Sciatic nerve (tissue), 2 donors: ENCODE data around the gene TDRD9. TPM values are rescaled to one million over a fixed set of nuclear protein-coding genes. Genes with fewer than 3 reads are reported as not detected.

Source experiments
- ATAC-seq: fragments of 200-7000 bp; cut with Tn5 transposase; one replicate; pipeline ENCODE4 v1.9.1; 2020; ENCODE audit warnings: mild to moderate bottlenecking, moderate library complexity
- DNase-seq: peaks from one replicate; pipeline ENCODE4 v3.0.0-alpha.2; 2020; ENCODE audit warnings: low spot score
- intact Hi-C: fragments of 100-400 bp; cut with DNase I; formaldehyde crosslinking; loops from one replicate; pipeline ENCODE4 v1.14.2; 2022
- total RNA-seq: library from RNA; stranded (reverse); fragmentation: NEBNext Ultra II Directional; extraction: Animal tissue kit (Norgen Biotek cat#: 25700); gene quantifications from one replicate; pipeline ENCODE4 v1.2.1, GENCODE V29; 2021
- donor health status: DM: no; HTN: no; CAD: no.
- donor health status: DM: no; HTN: no; CAD: no.

TDRD9 gene
- total RNA-seq, 1 donor from 2014 or later: 8.2 TPM

DNA sequence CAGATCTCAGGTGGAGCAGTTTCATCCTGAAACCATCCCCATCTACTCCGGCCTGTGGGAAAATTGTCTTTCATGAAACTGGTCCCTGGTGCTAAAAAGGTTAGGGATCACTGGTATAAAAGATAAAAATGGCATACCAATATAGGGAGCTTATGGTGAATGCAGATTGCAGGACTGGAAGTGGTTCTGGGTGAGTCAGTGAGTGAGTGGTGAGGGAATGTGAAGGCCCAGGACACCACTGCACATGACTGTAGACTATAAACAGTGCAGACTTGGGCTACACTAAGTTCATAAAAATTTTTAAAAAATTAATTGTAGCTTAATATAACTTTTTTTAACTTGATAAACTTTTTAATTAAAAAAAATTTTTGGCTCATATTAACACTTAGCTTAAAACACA, 81.0 kb downstream of the TDRD9 start:
- DNase-seq (no peak), ATAC-seq (no peak)
- intact Hi-C loops: no loop called here

DNA sequence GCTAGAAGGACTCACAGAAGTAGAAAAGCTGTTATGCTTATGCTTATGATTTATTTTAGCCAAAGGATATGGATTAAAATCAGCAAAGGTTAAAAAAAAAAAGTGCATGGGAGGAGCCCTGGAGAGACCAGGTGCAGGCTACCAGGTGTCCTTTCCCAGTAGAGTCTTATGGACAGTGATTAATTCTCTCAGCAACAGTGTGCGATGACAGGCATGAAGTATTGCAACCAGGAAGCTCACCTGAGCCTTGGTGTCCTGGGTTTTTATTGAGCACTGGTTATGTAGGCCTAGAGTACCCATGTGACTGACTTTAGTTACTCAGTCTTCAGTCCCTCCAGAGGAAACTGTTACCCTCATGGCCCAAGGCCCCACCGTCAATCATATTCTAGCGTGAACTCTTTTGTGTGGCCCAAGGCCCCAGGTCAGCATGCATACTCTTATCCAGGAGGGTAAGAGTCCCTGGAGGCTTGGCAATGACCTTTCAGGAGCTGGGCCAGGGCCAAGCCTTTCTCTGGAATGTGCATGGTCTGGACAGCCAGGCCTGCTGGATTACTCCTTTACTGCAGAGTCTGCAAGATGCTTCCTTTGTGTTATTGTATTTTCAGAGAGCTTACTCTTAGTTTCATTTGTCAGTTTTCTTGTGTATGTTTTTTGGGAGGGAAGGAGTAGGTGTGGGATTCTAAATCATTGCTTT, 83.7 kb downstream of the TDRD9 start:
- DNase-seq: no peak
- intact Hi-C loops: no loop called here
- peak; percentile 61 for ATAC-seq

DNA sequence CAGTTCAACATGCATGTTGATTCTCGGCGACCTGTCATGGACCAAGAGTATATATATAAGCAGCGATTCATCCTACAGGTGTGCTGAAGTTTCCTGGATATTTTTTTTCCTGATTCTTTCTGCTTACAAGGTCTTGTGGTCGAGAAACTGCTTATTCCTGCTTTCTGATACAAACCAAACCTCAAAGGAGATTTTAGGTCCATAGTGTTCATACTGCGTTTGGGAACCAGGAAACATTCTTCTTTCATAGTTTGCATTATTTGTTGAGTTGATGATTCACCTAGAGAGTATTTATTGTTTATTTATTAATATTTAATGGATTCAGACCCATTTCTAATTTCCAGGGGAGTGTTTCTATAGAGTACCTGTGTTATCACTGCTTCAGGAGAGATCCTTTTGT, 86.5 kb downstream of the TDRD9 start:
- intact Hi-C loops: no loop called here
- ATAC-seq (no peak), DNase-seq (no peak)

DNA sequence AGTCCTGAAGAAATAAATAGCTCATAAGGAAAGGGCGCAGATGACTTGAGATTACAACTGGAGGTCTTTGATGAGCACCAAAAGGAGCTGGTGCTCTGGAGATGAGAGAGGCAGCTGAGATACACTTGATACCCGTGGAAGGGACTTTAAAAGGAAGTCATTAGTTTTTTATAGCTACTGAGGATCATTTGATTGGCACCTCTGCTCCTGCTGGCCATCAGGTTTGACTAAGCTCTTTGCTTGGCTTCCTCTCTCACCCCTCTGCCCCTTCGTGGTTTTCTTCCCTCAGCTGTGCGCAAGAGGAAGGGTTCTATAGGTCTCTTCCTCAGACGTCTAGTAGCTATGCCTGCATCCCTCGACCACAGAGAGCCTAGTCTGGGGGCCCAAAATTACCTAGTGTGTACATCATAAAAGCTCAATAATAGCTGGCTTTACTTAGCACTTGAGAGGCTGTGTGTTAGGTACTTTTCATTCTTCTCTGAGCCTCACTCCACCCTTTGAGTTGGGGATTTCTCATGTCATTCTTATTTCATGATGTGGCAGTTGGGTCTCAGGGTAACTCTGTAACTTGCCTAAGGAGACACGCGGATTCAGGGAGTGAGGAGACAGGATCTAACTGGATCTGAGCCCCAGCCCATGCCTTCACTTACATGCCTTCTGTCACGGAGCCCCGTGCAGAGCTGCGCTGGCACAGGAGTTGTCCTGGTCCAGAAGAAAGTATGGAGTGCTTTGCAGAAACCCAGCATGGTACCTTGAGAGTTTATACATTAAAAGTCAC, 88.8 kb downstream of the TDRD9 start:
- DNase-seq (no peak), ATAC-seq (no peak)
- intact Hi-C loops: no loop called here

DNA sequence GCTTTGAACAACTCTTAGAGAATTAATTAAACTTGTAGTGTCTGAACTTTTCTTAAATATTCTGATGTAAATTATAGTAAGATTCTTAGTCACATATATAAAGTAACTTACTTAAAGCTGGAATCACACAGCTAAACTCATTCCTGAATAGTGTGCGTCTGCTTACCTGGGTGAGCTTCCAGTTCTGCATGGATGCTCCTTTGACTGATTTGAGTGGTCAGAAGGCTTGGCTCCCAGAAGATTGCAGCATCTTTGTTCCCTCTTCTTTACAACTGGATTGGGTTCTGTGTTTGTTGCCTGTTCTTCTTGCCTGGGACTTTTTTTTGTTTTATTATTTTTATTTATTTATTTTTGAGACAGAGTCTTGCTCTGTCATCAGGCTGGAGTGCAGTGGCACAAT, 90.8 kb downstream of the TDRD9 start:
- DNase-seq (no peak), ATAC-seq (no peak)
- intact Hi-C loops: no loop called here

DNA sequence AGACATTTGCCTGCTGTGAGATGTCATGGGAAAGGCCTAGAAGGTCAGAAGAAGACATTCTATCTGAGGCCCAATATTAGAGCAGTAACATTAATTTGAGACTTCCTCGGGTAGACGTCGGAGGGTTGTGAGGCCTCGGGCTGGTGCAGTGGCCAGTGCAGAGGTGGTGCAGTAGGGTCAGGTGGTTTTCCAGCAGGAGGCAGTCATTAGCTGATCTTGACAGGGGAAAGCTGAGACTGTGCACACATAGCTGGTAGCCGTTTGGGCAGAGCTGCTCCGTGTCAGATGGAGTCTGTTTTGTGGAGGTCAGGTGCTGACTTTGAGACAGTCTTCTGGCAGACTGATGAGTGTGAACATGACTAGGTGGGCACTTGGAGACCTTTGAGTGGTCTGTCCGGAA, 91.5 kb downstream of the TDRD9 start:
- DNase-seq (no peak), ATAC-seq (no peak)
- intact Hi-C loops: no loop called here

DNA sequence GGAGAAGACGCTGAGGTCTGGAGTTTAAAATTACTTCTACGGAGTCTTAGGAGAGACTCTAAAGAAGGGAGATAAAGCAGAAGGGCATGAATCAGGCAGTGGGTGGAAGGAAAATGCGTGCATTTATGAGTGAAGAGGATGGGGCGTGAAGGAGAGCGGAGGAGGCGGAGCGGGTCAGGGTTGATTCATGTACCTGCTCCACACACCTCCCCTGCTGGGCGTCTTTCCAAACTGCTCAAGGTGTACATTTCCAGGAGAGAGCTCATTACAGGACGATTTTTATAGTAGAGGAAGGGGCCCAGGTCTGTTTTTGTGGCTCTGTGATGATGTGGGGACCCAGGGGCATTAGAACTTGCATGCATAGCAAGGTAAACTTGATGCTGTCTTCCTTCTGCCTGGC, 92.2 kb downstream of the TDRD9 start:
- intact Hi-C loops: no loop called here
- DNase-seq (no peak), ATAC-seq (no peak)

DNA sequence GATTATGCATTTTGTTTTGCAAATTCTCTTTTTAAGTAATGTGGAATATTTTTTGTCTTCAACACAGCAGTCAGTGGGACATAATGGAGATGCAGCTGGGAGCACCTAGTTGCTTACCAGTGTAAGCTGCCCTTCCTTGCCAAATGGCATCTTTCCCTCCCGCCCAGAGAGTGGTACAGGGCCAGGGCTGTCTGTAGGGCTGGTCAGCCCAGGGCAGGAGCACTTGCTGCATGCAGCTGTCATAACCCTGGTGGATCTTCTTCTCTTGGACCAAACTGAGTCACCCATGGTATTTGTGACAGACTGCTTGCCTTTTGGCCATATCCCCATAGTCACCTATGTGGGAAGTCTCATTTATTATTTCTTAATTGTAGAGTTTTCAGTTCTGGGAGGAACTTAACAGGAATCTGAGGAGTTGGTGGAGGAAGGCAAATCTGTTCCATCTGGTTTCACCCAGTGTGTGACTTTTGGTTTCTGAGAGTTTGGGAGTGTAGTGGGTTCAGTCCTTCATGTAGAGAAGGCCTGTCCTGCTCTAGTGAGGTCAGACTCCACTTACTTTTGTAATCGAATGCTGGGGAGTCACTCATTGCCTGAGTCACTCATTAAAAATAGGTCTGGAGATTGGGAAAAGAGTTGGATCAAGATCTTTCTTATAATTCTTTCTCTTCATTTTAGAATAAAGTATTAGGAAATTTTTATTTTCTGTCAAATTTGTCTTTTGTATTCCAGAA, 95.2 kb downstream of the TDRD9 start:
- intact Hi-C loops: no loop called here
- ATAC-seq (no peak), DNase-seq (no peak)

DNA sequence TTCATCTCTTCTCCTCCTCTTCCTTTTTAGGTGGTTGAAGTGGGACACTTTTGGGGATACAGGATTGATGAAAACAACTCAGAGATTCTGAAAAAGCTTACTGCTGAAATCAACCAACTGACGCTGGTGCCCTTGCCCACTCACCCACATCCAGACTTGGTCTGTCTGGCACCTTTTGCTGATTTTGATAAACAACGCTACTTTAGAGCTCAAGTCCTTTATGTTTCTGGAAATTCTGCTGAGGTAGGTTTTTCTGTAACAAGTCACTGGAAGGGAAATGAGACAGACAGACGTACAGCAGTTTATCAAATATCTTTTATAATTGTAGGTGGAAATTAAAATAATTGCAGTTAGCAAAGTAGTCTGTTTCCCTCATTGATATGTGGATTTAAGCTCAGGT, 97.3 kb downstream of the TDRD9 start:
- DNase-seq (no peak), ATAC-seq (no peak)
- intact Hi-C loops: no loop called here

DNA sequence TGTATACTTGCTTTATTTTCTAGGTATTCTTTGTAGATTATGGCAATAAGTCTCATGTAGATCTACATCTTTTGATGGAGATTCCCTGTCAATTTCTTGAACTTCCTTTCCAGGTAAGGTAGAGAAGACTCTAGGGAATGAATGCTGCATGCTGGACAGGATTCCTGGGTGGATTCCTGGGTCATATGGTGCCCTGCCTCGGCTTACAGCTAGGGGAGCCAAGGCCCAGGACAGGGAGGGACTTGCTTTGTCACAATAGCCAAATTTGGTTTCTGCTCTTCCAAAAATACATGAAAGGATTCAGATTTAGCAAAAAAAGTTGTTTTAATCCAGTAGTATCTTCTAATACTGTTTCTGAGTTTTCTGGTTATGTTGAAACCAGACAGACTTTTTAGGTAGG, 97.8 kb downstream of the TDRD9 start:
- ATAC-seq: no peak
- DNase-seq: no peak
- intact Hi-C loops: no loop called here

DNA sequence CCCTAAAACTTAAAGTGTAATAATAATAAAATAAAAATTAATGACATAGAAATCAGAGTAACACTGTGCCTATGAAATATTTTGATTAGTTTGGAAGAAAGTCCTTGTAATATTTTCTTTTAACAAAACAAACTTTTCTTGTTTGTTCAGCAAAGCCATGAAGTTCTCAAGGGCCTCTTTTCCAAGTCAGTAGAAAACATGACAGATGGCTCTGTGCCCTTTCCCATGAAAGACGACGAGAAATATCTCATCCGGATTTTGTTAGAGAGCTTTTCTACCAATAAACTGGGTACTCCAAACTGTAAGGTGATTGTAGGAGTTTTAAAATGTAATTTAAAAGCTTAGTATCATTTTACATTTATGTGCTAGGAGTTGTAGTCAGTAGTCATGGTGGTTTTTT, 102.7 kb downstream of the TDRD9 start:
- no peak for DNase-seq
- no peak for ATAC-seq
- intact Hi-C loops: no loop called here

DNA sequence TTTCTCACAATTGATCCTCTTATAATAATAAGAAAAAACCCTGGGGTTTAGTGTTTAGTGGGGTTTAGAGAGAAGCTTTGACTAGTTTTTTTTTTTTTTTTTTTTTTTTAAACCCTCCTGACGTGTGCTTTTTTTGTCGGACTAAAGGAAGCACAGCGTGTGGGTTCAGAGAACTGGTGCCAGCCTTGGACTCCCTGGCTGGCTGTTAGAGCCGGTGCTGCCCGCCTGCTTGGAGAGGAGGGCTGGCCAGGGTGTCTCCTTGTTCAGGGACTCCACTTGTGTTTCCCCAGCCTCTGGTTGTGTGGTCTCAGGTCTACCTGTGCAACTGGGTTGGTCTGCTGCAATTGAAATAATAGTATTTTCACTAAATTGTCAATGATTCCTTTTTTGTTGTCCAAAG, 103.1 kb downstream of the TDRD9 start:
- ATAC-seq (no peak), DNase-seq (no peak)
- intact Hi-C loops: no loop called here

DNA sequence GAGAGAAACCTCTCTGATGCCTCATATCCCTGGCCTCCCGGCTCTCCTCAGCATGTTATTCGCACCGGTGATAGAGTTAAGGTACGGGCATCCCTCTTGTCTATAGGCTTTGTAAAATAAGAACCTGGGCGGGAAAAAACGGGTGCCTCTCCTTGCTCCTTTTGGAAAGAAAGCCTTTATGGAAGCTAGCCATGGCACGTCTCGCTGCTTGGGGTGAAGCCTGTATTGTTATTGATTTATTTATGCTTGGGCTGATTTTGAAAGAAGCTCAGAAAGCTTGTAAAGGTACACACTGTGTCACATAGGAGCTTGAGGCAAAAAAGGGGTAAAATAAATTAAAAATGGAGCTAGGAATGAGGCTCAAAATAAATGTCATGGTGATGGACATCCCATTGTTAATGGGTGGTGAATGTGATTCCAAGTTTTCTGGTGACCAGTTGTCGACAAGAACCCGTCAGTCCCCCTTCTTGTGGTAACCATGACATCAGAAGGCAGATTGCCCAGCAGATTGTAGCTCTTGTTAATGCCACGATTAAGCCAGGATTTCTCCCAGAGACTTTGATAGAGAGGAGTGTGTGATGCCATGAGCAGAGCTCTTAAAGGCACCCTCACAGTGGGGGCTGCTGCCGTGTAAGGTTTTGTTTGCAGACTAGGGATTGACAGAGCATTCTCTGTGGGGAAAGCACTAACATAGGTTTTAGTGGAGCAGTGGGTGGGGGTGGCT, 106.9 kb downstream of the TDRD9 start:
- no peak for ATAC-seq
- DNase-seq: no peak
- intact Hi-C loops: no loop called here

DNA sequence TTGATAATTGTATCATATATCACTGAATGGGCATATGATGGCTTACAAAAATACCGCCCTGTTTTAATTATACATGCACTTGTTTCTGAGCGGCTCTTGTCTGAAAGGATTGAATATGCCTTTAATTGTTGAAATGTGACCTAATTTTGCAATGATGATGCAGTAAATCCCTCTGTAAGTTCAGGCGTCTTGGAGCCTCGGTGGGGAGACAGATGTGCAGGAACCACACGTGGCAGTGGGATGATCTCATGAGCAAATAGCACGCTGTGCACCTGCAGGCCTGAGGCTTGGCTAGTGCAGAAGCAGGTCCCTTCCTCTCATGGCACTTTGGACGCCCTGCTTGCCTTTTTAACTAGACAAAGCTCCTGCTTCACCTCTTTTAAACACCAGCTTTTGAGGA, 108.0 kb downstream of the TDRD9 start:
- intact Hi-C loops: no loop called here
- no peak for DNase-seq
- ATAC-seq: no peak

DNA sequence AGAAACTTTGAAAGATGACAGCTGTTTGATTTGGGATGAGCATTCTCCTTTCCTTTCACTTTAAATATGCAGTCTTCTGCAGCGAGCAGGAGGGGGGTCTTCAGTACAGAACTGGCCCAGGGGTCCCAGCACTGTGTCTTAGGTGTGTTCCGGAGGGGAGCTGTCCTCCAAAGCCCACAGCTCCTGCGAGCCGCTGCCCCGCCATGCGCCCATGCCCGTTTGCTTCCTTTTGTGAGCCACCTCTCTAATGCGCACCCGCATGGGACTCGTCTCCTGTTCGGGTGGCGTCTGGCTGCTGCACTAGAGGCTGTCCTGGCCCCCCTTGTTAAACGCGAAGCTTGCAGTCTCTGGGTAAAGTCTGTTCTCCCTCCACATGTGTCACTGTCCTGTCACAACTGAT, 108.8 kb downstream of the TDRD9 start:
- ATAC-seq (no peak), DNase-seq (no peak)
- intact Hi-C loops: no loop called here

DNA sequence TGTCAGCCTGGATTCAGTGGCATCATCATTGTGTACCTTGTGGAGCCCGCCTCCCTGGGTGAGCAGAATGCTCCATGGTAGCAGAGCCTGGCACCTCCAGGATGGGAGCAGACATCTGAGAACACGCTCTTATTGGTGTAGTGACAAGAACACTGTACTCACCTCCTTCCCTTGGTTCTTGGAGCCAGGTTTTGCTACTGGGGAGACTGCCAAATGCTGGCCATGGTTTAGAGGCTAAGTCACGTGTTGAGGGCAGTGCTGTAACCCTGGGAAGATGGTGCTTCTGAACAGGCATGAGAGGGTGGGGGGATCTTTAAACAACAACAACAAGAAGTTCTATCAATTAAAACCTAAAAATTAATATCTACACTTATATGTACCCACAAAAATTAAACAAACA, 109.6 kb downstream of the TDRD9 start:
- no peak for DNase-seq
- intact Hi-C loops: no loop called here
- no peak for ATAC-seq

DNA sequence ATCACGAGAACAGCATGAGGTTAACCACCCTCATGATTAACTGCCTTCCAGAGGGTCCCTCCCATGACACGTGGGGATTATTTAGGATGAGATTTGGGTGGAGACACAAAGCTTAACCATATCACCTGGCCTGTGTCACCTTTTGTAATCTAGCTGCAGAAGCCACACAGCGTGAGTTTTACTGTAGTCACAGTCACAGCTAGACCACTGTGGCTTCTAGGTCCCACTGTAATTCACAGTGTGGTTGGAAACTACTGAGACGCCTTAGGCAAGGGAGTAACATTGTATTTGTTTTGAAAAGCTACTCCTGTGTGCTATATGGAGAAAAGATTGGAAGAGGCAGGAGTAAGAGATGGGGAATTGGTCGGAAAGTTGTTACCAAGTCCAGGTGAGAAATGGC, 111.0 kb downstream of the TDRD9 start:
- intact Hi-C loops: no loop called here
- DNase-seq (no peak), ATAC-seq (no peak)

DNA sequence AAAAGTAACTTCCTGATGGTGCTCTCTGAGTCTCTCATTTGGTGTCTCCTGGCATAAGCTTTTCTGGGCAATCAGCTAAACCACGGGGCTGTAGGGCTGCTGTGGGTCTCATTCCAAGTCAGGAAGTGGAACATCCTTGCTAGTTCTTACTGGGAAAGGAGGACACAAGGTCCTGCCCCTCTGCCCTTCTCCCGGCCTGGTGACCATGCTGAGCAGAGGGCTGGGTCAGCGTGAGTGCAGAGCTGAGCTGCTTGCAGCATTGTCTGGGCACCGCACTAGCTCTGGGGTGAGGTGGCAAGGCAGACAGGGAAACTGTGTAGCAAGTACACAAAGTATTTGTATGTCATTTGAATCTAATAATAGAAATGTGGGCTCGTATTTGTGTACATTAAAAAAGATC, 112.3 kb downstream of the TDRD9 start:
- ATAC-seq (no peak), DNase-seq (no peak)
- intact Hi-C loops: no loop called here

DNA sequence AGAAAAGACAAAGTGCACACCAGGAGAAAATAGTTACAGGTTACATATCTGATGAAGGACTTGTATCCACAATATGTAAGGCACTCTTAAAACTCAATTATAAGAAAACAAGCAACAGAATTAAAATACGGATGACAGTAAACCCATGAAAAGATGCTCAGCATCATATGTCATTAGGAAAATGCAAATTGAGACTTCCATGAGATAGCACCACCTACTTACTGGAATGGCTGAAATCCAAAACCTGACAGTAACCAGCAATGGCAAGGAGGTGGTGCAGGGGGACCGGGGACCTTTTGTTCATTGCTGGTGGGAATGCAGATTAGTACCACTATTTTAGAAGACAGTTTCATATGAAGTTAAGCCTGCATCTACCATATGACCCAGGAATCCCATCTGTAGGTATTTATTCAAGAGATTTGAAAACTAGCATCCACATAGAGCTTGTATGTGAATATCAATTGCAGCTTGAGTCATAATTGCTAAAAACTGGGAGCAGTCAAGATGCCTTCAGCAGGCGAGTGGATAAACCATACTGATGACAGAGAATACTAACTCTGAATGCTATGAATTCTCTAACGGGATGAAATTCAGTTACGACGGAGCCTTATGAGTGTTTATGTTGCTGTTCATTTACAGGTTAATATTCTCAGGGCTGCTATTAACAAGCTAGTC, 113.3 kb downstream of the TDRD9 start:
- DNase-seq (no peak), ATAC-seq (no peak)
- intact Hi-C loops: no loop called here
